GM20000 (cell line): Measurements from ENCODE around the gene HDAC3.

Experiments used
- DNase-seq: peaks from one replicate; pipeline ENCODE4 v3.0.0; 2012; ENCODE audit warnings: low spot score
- CTCF ChIP-seq: IDR thresholded peaks from 2 replicates; pipeline ENCODE4 v1.5.1; 2012; ENCODE audit warnings: mild to moderate bottlenecking, control low read depth; ENCODE audit errors: extremely low read depth, missing control alignments

The HDAC3 gene

GRCh38 chr5:141609044-141609443 lies 27.6 kb downstream of the HDAC3 start:
- no peak for DNase-seq
- TF ChIP-seq CTCF = no peak

GRCh38 chr5:141608557-141608956 lies 28.1 kb downstream of the HDAC3 start:
- no peak for DNase-seq
- TF ChIP-seq CTCF = no peak

GRCh38 chr5:141608046-141608445 lies 28.6 kb downstream of the HDAC3 start:
- DNase-seq = no peak
- no peak for TF ChIP-seq CTCF

GRCh38 chr5:141605523-141606277 lies 30.9 kb downstream of the HDAC3 start:
- no peak for TF ChIP-seq CTCF
- peak; percentile 59 for DNase-seq

GRCh38 chr5:141603923-141604717 lies 32.5 kb downstream of the HDAC3 start:
- no peak for TF ChIP-seq CTCF
- no peak for DNase-seq

GRCh38 chr5:141602606-141603005 lies 34.0 kb downstream of the HDAC3 start:
- no peak for DNase-seq
- no peak for TF ChIP-seq CTCF
